ENCODE results near the gene RSKR. TPM values are rescaled to one million over a fixed set of nuclear protein-coding genes. Genes with fewer than 3 reads are reported as not detected.
A peak's percentile ranks its signal among the peaks of the same experiment; 100 is the strongest.

The RSKR gene
- polyA plus RNA-seq, 2 of the 4 experiments (the other 2 are of a cell fraction): 5.8 to 18.7 TPM

GRCh38 chr17:28643983-28644786, 30.2 kb upstream of the RSKR start (continued):
- TF ChIP-seq NR3C1 (IDR thresholded peaks at IDR 0.05): no peak
- no peak for TF ChIP-seq RAD21 (conservative IDR thresholded peaks at IDR 0.05 in 1 of 2, IDR thresholded peaks at IDR 0.05 in 1 of 2)
- TF ChIP-seq RNF2 (IDR thresholded peaks at IDR 0.05; ENCODE audit: borderline replicate concordance, low read depth): no peak
- no peak for TF ChIP-seq EHF (CRISPR knock-in tag; IDR thresholded peaks at IDR 0.05)
- TF ChIP-seq CHD2 (IDR thresholded peaks at IDR 0.05; ENCODE audit: low read length, partially characterized antibody): no peak
- TF ChIP-seq GATA3 (IDR thresholded peaks at IDR 0.05; ENCODE audit: borderline replicate concordance): no peak
- no peak for TF ChIP-seq HOXA7 (CRISPR knock-in tag; IDR thresholded peaks at IDR 0.05)
- 0 out of 3 replicates have a peak, but pooled peaks have one; percentile 12 for TF ChIP-seq SMC3 (IDR thresholded peaks at IDR 0.05)
- TF ChIP-seq RCOR1 (IDR thresholded peaks at IDR 0.05; ENCODE audit: low read depth, low read length): no peak
- no peak for TF ChIP-seq HES2 (IDR thresholded peaks at IDR 0.05)
- no peak for TF ChIP-seq JUN (IDR thresholded peaks at IDR 0.05)

- ATAC-seq: no peak
- Histone ChIP-seq H3K27ac (no peak overlapping the region), H3K9me3 (no peaks in the 10 kb centered on the region), H3K4me3 (no peak overlapping the region), H3K4me1 (peaks cover 26% of the 10 kb centered on the region), H3K4me2 (peak overlapping the region; percentile 22; the same call in 2 of the 3 replicates)
- WGBS (ENCODE audit: missing lambda C conversion rate): 98% methylated on average over 2 of the region's 2 CpGs
- no peak for DNase-seq (ENCODE audit: low read depth in 1 of 2, low spot score in 1 of 2)
- TF ChIP-seq HOXB13 (CRISPR knock-in tag; IDR thresholded peaks at IDR 0.05; ENCODE audit: low read depth): no peak
- TF ChIP-seq KDM1A (IDR thresholded peaks at IDR 0.05; ENCODE audit: low read depth): no peak
- no peak for TF ChIP-seq HES2 (IDR thresholded peaks at IDR 0.05)
- no peak for TF ChIP-seq BHLHE40 (IDR thresholded peaks at IDR 0.05; ENCODE audit: low read depth, low read length)
- TF ChIP-seq ZC3H11A (IDR thresholded peaks at IDR 0.05): no peak
- no peak for TF ChIP-seq CBX8 (IDR thresholded peaks at IDR 0.05)
- no peak for TF ChIP-seq E2F6 (IDR thresholded peaks at IDR 0.05; ENCODE audit: borderline replicate concordance, low read depth)
- no peak for TF ChIP-seq REST (IDR thresholded peaks at IDR 0.05)
- no peak for TF ChIP-seq GATA3 (IDR thresholded peaks at IDR 0.05; ENCODE audit: borderline replicate concordance)
- TF ChIP-seq KDM5A (IDR thresholded peaks at IDR 0.05): no peak
- no peak for TF ChIP-seq JUN (IDR thresholded peaks at IDR 0.05)
- no peak for TF ChIP-seq EP300 (IDR thresholded peaks at IDR 0.05)
- TF ChIP-seq MAZ (IDR thresholded peaks at IDR 0.05; ENCODE audit: borderline replicate concordance, low read depth, low read length): no peak
- no peak for TF ChIP-seq PHF8 (IDR thresholded peaks at IDR 0.05; ENCODE audit: borderline replicate concordance, low read depth)
- no peak for FAIRE-seq
- CTCF ChIA-PET: interaction anchor here (1.0 to 6.6 kb wide), 8 partner anchors 9 to 86 kb away, joined by 3 to 90 read pairs (median 4); partner anchors contain the start of genes PROCA1 and TLCD1
- POLR2A ChIA-PET: interaction anchor here (0.7 kb wide), 1 partner anchor 29 kb away, joined by 4 read pairs; no protein-coding TSS in a partner anchor
Observed at GRCh38 chr17:28641579-28641978, 27.6 kb upstream of the RSKR start.

Data from A549 (cell line).